Measurements from ENCODE around the gene ADGRG3.

Gene ADGRG3, protein sequence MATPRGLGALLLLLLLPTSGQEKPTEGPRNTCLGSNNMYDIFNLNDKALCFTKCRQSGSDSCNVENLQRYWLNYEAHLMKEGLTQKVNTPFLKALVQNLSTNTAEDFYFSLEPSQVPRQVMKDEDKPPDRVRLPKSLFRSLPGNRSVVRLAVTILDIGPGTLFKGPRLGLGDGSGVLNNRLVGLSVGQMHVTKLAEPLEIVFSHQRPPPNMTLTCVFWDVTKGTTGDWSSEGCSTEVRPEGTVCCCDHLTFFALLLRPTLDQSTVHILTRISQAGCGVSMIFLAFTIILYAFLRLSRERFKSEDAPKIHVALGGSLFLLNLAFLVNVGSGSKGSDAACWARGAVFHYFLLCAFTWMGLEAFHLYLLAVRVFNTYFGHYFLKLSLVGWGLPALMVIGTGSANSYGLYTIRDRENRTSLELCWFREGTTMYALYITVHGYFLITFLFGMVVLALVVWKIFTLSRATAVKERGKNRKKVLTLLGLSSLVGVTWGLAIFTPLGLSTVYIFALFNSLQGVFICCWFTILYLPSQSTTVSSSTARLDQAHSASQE

DNA sequence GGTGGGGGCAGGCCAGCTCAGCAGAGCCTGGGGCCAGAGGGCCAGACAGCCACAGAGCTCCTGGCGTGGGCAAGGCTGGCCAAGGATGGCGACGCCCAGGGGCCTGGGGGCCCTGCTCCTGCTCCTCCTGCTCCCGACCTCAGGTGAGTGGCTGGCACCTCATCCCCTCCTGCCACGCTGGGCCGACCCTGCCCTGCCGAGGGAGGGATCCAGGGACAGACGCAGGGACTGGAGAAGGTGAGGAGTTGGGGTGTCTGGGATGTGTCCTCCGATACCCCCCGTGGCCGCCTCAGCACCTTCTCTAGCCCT lies at the start of gene ADGRG3:
ADGRG3 (plus strand) TSS at position 44 of the 309 bp plus-strand sequence; CDS start at position 86, 42 bp downstream.
- TF ChIP-seq, protein P1, sequence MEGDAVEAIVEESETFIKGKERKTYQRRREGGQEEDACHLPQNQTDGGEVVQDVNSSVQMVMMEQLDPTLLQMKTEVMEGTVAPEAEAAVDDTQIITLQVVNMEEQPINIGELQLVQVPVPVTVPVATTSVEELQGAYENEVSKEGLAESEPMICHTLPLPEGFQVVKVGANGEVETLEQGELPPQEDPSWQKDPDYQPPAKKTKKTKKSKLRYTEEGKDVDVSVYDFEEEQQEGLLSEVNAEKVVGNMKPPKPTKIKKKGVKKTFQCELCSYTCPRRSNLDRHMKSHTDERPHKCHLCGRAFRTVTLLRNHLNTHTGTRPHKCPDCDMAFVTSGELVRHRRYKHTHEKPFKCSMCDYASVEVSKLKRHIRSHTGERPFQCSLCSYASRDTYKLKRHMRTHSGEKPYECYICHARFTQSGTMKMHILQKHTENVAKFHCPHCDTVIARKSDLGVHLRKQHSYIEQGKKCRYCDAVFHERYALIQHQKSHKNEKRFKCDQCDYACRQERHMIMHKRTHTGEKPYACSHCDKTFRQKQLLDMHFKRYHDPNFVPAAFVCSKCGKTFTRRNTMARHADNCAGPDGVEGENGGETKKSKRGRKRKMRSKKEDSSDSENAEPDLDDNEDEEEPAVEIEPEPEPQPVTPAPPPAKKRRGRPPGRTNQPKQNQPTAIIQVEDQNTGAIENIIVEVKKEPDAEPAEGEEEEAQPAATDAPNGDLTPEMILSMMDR (IDR thresholded peaks at IDR 0.05; ENCODE audit: low read depth, low read length) = no peak
- H3K4me3 ChIP-seq (replicated peaks in 1 of 2; ENCODE audit: low read depth in 2 of 2, low read length in 2 of 2) = no peak within 1 kb of the TSS
- no peak for DNase-seq (ENCODE audit: low read depth in 2 of 2)

DNA sequence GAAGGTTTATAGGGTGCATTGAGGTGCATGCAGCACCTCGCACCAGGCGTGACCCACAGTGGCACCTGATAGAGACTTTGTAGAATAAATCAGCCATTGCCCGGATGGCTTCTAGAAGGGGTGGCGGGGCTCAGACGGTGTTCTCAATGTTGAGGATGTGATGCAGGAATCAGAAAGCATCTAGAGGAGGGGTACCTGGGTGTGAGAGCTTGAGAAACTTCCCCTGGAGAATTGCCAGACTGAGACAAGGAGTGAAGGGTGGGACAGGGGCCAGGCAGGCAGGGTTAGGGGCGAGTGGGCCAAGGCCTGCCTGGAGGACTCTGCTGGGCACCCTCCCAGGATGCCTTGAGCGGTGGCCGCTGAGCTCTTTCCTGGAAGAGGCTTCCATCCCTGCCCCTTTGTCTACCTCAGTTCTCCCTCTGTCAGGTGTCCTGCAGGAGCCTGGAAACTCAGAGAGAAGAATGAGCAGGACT lies 48.9 kb upstream of the ADGRG3 start:
- DNase-seq (ENCODE audit: low read depth in 2 of 2) = no peak
- H3K4me3 ChIP-seq (replicated peaks in 1 of 2; ENCODE audit: low read depth in 2 of 2, low read length in 2 of 2) = no peak overlapping the region
- TF ChIP-seq, protein P1 (IDR thresholded peaks at IDR 0.05; ENCODE audit: low read depth, low read length) = no peak

DNA sequence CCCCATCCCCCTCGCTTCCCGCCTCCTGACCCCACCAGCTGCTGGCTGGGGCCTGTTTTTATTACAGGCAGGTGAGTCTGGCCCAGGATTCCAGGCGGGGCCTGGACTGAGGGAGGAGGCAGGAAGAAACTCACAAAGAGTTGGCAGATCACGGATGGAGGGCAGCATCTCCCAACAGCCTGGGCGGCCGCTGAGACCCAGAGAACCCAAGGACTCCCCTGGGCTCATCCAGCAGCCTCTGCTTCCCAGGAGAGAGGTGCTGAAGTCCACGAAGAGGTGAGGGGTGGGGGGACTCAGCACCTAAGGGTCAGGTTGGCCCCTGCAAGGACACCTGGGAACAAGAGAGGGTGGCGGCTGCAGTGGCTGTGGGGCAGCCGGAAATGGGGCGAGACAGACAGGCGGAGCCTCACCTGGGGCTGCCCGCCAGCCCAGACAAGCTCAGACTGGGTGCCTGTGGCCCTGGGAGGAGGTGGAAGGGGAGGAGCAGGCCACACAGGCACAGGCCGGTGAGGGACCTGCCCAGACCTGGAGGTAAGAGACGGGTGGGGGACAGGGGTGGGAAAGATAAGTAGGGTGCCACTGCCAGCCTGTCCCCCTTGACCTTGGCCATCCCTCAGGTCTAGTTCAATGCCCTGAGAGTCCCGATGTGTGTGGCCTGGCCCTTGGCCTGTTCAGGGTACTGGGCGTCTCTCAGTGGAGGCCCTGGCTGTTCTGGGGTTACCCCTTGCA lies 48.3 kb upstream of the ADGRG3 start:
- DNase-seq (ENCODE audit: low read depth in 2 of 2) = no peak
- TF ChIP-seq, protein P1 (IDR thresholded peaks at IDR 0.05; ENCODE audit: low read depth, low read length) = no peak
- H3K4me3 ChIP-seq (replicated peaks in 1 of 2; ENCODE audit: low read depth in 2 of 2, low read length in 2 of 2) = no peak overlapping the region

DNA sequence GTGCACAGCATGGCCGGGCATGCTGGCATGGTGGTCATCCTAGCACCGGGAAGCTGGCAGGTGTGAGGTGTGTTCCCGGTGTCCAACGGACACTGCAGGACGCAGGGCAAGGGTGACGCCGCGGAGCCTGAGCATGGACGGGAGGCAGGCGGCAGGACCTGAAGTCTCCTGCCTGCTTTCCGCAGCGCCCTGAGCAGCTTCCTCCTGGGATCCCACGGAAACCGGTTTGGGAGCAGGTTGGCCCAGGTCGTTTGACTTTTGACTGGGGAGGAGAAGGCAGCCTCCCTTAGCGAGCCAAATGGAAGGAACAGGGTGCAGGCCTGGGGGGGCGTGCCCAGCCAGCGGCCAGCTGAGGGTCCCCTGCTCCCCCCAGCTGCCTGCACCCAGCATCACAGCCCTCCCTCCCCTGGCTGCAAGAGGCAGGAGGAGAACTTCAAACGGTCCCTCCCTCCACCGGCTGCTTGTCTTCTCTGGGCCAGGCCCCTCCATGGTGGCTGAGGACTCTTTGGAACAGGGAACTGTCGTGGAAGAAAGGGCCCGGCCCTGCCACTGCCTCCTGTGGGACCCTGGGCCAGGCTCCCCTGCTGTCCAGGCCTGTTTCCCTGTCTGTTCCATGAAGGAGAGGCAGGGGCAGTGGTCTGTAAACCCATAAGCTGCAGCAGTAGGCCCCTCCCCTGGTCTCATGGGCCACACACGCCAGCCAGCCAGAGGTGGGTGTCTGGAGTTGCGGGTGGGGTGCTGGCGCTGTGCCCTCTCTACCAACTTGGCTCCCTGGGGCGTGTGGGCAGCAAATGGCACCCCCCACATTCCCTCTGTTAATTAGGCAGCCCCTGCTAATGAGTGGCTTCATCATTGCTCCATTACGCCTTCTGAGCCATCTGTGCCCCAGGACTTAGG lies 47.5 kb upstream of the ADGRG3 start:
- no peak overlapping the region for H3K4me3 ChIP-seq (replicated peaks in 1 of 2; ENCODE audit: low read depth in 2 of 2, low read length in 2 of 2)
- no peak for DNase-seq (ENCODE audit: low read depth in 2 of 2)
- TF ChIP-seq, protein P1 (IDR thresholded peaks at IDR 0.05; ENCODE audit: low read depth, low read length) = no peak

DNA sequence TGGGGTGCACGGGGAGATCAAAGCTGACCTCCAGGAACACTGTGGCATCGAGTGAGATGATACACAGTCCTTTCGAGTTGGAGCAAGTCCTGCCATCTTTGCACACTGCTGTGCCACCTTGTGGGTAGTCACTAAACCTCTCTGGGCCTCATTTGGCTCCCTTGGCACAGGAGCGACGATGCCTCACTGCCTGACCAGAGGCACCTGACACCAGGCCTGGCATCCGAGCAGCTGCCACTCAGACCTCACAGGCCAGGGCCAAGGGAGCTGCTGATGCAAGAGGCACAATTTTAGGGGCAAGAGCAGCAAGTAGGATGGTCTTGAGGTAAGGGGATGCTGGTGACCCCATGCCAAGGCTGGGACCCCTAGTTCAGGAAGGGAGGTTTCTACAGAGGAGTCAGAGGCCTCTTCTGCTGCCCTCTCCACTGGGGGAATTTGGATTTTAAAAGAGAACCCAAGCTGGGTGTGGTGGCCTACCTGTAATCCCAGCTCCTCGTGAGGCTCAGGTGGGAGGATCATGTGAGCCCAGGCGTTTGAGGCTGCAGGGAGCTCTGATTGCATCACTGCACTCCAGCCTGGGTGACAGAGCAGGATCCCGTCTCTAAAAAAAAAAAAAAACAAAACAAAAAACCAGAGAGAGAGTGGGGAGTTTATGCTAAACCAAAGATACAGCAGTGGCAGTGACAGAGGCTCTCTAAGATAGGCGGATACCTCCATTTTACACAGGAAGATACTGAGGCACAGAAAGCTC lies 46.4 kb upstream of the ADGRG3 start:
- H3K4me3 ChIP-seq (replicated peaks in 1 of 2; ENCODE audit: low read depth in 2 of 2, low read length in 2 of 2) = no peak overlapping the region
- TF ChIP-seq, protein P1 (IDR thresholded peaks at IDR 0.05; ENCODE audit: low read depth, low read length) = no peak
- DNase-seq (ENCODE audit: low read depth in 2 of 2) = no peak
